NCI-H2107 (cell line): Measurements from ENCODE around the gene UNKL.

Experiments
- DNase-seq: peaks from one replicate; lab custom pipeline; 2025; lab: John Stamatoyannopoulos, UW

UNKL gene

GRCh38 chr16:1401061-1401757 is 13.3 kb downstream of the UNKL start:
- no peak for DNase-seq

- DNase-seq = no peak
Measured at GRCh38 chr16:1398826-1399581, 15.5 kb downstream of the UNKL start.

GRCh38 chr16:1398351-1398750 is 16.2 kb downstream of the UNKL start:
- no peak for DNase-seq

GRCh38 chr16:1397779-1398178 is 16.7 kb downstream of the UNKL start:
- DNase-seq = no peak

- DNase-seq = no peak
Measured at GRCh38 chr16:1395444-1396031, 19.0 kb downstream of the UNKL start.

GRCh38 chr16:1394367-1394951 is 20.0 kb downstream of the UNKL start:
- no peak for DNase-seq

GRCh38 chr16:1393613-1394176 is 20.8 kb downstream of the UNKL start:
- no peak for DNase-seq

GRCh38 chr16:1392826-1393225 is 21.7 kb downstream of the UNKL start:
- DNase-seq = no peak

- DNase-seq = no peak
Measured at GRCh38 chr16:1390239-1390779, 24.2 kb downstream of the UNKL start.

- DNase-seq = no peak
Measured at GRCh38 chr16:1389762-1390161, 24.7 kb downstream of the UNKL start.

GRCh38 chr16:1387331-1387730 is 27.2 kb downstream of the UNKL start:
- no peak for DNase-seq

GRCh38 chr16:1385232-1385631 is 29.3 kb downstream of the UNKL start:
- no peak for DNase-seq

GRCh38 chr16:1383556-1383955 is 30.9 kb downstream of the UNKL start:
- DNase-seq = no peak

- no peak for DNase-seq
Measured at GRCh38 chr16:1381612-1382406, 32.7 kb downstream of the UNKL start.

GRCh38 chr16:1380195-1380594 is 34.3 kb downstream of the UNKL start:
- no peak for DNase-seq

GRCh38 chr16:1379304-1380076 is 35.0 kb downstream of the UNKL start:
- DNase-seq = peak; percentile 38

GRCh38 chr16:1378804-1379303 is 35.6 kb downstream of the UNKL start:
- DNase-seq = no peak

- no peak for DNase-seq
Measured at GRCh38 chr16:1378087-1378803, 36.3 kb downstream of the UNKL start.

GRCh38 chr16:1377406-1378010 is 37.0 kb downstream of the UNKL start:
- DNase-seq = no peak
